ES-I3 (cell line): ENCODE data around the gene CYP1A2.

Experiments
- H3K36me3 ChIP-seq: 2 replicates; pipeline ENCODE4 v1.6.1; 2013; ENCODE audit warnings: mild to moderate bottlenecking, low read length, control low read depth, moderate library complexity; ENCODE audit not compliant: insufficient read depth
- H3K4me1 ChIP-seq: 2 replicates; pipeline ENCODE4 v1.6.1; 2013; ENCODE audit warnings: mild to moderate bottlenecking, control low read depth, low read length; ENCODE audit not compliant: insufficient read depth
- H3K9ac ChIP-seq: 2 replicates; pipeline ENCODE4 v1.6.1; 2013; ENCODE audit warnings: low read depth, mild to moderate bottlenecking, low read length, moderate library complexity
- H3K9me3 ChIP-seq: 2 replicates; pipeline ENCODE4 v1.6.1; 2013; ENCODE audit warnings: mild to moderate bottlenecking, low read length, moderate library complexity; ENCODE audit not compliant: control insufficient read depth, insufficient read depth

CYP1A2 gene

DNA sequence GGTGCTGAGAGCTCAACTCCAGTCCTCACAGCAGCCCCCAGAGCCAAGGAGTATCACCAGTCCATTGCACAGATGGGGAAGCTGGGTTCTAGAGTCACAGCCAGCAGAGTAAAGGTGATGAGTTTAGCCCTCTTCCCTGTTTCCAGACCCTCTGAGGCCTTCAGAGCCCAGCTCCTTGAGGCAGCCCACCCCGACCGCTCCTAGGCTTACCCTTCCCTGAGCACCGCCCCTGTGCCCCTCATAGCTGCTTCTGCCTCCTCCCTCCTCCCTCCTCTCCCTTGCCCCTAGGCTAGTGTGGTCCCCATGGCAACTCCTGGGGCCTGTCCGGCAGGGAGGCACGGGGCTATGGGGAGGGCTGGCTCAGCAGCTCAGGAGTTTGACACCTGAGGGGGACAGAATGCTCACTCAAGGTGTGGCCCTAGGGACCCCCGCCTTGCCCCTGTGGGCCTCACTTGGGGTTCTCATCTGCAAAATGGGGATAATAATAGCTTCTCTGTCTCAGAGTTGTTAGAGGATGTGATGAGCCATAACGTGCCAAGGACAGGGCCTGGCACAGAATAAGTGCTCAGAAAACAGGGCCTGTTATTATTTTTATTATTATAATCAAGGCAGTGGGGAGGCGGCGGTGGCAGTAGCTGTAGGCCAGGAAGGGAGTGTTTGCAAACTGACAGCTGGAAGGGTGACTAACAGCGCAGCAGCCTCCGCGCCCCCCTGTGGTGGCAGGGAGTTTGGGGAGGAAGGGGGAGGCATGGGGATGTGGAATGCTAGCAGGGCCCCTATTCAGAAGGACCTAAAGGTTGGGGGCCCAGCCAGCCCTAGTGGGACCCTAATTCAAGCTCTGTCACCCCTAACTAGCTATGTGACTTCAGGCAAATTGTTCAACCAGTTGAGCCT lies 44.7 kb downstream of the CYP1A2 start:
- no peaks in the 10 kb centered on the region for H3K9me3 ChIP-seq
- no peak overlapping the region for H3K9ac ChIP-seq
- no peaks in the 10 kb centered on the region for H3K36me3 ChIP-seq
- H3K4me1 ChIP-seq: peaks cover 24% of the 10 kb centered on the region

DNA sequence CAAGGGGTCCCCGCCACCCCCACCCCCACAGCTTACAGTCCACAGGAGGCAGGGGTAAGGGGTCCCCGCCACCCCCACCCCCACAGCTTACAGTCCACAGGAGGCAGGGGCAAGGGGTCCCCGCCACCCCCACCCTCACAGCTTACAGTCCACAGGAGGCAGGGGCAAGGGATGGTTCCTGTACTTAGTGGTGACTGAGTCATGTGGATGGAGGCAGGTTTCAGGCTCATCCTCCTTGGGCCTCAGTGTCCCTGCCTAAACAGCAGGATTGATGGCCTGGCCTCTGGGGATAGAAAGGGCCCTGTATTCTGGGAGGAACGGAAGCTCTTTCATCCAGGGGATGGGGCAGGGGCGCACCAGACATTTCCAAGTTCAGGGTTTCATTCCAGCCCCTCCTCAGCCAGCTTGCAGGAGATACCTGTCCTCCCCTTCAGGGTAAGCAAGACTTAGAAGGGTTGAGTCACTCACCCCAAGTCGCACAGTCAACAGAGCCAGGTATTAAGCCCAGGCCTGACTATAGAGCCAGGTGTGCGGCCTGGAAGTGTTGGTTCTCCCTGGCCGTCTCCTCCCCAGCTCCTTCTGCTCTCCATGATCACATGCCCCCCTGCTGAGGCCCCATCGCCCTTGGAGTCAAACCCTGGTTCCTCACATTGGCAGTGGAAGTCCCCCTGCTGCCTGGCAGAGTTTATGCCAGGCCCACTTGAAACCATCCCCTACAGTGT lies 45.8 kb downstream of the CYP1A2 start:
- Histone ChIP-seq H3K9me3 (no peaks in the 10 kb centered on the region), H3K36me3 (no peaks in the 10 kb centered on the region), H3K4me1 (peaks cover 13% of the 10 kb centered on the region; the same call in 1 of the 2 replicates), H3K9ac (no peak overlapping the region)

- H3K4me1 ChIP-seq: peaks cover 12% of the 10 kb centered on the region; the same call in 1 of the 2 replicates
- H3K9ac ChIP-seq: no peak overlapping the region
- no peaks in the 10 kb centered on the region for H3K9me3 ChIP-seq
- H3K36me3 ChIP-seq: no peaks in the 10 kb centered on the region
These were observed 46.3 kb downstream of the CYP1A2 start for GRCh38 chr15:74794970-74795349.

DNA sequence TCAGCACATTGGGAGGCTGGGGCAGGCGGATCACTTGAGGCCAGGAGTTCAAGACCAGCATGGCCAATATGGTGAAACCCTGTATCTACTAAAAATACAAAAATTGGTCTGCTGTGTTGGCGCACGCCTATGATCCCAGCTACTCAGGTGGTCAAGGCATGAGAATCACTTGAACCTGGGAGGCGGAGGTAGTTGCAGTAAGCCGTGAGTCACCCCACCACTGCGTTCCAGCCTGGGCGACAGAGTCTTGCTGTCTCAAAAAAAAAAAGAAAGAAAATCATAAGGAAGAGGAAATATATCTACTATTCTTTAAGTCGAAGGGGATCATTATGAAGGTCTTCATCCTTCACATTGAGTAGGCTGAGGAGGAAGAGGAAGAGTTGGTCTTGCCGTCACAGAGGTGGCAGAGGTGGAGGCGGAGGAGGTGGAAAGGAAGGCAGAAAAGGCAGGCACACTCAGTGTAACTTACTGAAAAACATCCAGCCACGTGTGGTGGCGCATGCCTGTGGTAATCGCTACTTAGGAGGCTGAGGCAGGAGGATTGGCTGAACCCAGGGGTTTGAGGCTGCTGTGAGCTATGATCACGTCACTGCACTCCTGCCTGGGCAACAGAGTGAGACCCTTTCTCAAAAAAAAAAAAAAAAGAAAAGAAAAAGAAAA lies 47.5 kb downstream of the CYP1A2 start:
- H3K9ac ChIP-seq: no peak overlapping the region
- no peaks in the 10 kb centered on the region for H3K36me3 ChIP-seq
- H3K4me1 ChIP-seq: peaks cover 13% of the 10 kb centered on the region; the same call in 1 of the 2 replicates
- H3K9me3 ChIP-seq: no peaks in the 10 kb centered on the region

- no peaks in the 10 kb centered on the region for H3K36me3 ChIP-seq
- H3K9ac ChIP-seq: no peak overlapping the region
- no peaks in the 10 kb centered on the region for H3K9me3 ChIP-seq
- peaks cover 5% of the 10 kb centered on the region; the same call in 1 of the 2 replicates for H3K4me1 ChIP-seq
These were observed 50.0 kb downstream of the CYP1A2 start for GRCh38 chr15:74798388-74799254.

GRCh38 chr15:74799255-74799855 lies 50.7 kb downstream of the CYP1A2 start:
- H3K9ac ChIP-seq: no peak overlapping the region
- peaks cover 5% of the 10 kb centered on the region; the same call in 1 of the 2 replicates for H3K4me1 ChIP-seq
- peaks cover 5% of the 10 kb centered on the region; the same call in 1 of the 2 replicates for H3K36me3 ChIP-seq
- no peaks in the 10 kb centered on the region for H3K9me3 ChIP-seq

DNA sequence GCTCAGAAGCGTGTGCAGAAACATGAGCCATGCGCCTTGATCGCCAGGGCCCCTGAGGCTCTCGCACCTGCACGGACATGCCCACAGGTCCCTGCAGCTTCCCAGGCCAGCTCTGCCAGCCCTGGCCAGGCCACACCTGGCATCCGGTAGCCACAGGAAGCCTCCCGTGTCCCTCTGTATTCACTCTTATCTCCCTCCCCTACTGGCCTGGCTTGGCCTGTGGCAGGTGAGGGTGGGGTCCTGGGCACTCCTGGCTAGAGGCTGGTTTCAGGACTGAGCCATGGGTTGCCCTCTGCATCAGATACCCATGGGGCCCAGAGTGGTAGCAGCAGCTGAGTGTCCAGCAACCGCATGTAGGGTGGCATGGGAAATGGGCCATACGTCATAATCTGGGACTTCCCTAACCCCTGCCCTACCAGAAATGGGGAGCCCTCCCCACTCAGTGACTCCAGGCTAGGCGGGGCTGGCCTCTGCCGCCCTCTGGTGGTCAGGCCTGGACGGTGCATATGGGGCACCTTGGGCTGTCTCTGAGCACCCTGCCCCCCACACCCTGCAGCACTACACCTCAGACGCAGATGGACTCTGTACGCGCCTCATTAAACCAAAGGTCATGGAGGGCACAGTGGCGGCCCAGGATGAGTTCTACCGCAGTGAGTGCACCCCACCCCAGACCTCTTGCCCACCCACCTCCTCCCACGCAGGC lies 51.4 kb downstream of the CYP1A2 start:
- Histone ChIP-seq H3K36me3 (peaks cover 5% of the 10 kb centered on the region; the same call in 1 of the 2 replicates), H3K4me1 (peaks cover 5% of the 10 kb centered on the region; the same call in 1 of the 2 replicates), H3K9ac (no peak overlapping the region), H3K9me3 (no peaks in the 10 kb centered on the region)

DNA sequence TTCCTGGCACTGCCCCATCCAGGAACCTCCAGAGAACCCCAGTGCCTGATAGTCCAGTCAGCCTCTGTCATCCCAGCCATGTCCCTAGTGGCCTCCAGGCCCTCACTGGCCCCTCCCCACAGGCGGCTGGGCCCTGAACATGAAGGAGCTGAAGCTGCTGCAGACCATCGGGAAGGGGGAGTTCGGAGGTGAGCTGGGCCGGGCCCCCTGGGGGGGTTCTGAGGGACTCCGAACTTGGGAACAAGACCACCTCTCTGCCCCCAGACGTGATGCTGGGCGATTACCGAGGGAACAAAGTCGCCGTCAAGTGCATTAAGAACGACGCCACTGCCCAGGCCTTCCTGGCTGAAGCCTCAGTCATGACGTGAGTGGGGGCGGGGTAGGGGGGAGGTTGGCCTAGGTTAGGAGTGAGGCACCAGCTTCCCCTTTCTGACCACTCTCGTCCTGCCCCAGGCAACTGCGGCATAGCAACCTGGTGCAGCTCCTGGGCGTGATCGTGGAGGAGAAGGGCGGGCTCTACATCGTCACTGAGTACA lies 52.0 kb downstream of the CYP1A2 start:
- Histone ChIP-seq H3K36me3 (peaks cover 5% of the 10 kb centered on the region; the same call in 1 of the 2 replicates), H3K9ac (no peak overlapping the region), H3K4me1 (peaks cover 5% of the 10 kb centered on the region; the same call in 1 of the 2 replicates), H3K9me3 (no peaks in the 10 kb centered on the region)

DNA sequence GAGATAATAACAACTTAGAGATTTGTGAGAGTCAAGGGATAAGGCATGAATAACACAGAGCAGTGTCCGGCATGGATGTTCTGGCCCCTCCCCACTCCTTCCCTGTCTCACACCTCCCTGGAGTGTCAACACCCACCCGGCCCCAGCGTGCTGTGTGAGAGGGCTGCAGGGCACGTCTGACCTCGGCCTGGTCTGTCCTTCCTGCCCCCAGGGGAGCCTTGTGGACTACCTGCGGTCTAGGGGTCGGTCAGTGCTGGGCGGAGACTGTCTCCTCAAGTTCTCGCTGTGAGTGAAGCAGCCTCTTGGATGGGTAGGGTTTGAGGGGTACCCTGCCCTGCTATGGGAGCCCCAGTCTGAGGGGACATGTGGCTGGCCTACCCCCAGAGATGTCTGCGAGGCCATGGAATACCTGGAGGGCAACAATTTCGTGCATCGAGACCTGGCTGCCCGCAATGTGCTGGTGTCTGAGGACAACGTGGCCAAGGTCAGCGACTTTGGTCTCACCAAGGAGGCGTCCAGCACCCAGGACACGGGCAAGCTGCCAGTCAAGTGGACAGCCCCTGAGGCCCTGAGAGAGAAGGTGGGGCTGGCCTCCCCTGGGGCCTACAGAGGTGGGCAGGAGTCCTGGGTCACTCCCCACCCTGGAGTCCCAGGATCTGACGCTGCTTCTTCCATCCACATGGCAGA lies 52.8 kb downstream of the CYP1A2 start:
- H3K9ac ChIP-seq: no peak overlapping the region
- H3K9me3 ChIP-seq: no peaks in the 10 kb centered on the region
- H3K36me3 ChIP-seq: peaks cover 5% of the 10 kb centered on the region; the same call in 1 of the 2 replicates
- H3K4me1 ChIP-seq: peaks cover 5% of the 10 kb centered on the region; the same call in 1 of the 2 replicates

DNA sequence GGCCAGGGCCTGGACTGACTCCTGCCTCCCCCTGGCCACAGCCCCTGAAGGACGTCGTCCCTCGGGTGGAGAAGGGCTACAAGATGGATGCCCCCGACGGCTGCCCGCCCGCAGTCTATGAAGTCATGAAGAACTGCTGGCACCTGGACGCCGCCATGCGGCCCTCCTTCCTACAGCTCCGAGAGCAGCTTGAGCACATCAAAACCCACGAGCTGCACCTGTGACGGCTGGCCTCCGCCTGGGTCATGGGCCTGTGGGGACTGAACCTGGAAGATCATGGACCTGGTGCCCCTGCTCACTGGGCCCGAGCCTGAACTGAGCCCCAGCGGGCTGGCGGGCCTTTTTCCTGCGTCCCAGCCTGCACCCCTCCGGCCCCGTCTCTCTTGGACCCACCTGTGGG lies 53.6 kb downstream of the CYP1A2 start:
- Histone ChIP-seq H3K4me1 (peaks cover 5% of the 10 kb centered on the region; the same call in 1 of the 2 replicates), H3K36me3 (peaks cover 5% of the 10 kb centered on the region; the same call in 1 of the 2 replicates), H3K9ac (no peak overlapping the region), H3K9me3 (no peaks in the 10 kb centered on the region)

DNA sequence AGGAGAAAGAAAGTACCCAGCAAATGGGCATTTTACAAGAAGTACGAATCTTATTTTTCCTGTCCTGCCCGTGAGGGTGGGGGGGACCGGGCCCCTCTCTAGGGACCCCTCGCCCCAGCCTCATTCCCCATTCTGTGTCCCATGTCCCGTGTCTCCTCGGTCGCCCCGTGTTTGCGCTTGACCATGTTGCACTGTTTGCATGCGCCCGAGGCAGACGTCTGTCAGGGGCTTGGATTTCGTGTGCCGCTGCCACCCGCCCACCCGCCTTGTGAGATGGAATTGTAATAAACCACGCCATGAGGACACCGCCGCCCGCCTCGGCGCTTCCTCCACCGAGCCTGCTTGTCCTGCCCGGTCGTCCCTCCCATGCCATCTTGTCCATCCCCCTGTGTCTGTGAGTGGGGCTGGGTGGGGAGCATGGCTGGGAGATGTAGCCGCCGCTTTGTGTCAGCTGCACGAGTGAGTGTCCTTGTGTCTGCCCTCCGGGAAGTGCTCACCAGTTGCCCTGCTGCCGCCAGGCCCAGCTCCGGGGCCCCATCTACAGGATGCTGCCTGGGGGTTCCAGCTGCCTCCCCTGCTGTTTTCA lies 54.3 kb downstream of the CYP1A2 start:
- Histone ChIP-seq H3K4me1 (peaks cover 5% of the 10 kb centered on the region; the same call in 1 of the 2 replicates), H3K9ac (no peak overlapping the region), H3K9me3 (no peaks in the 10 kb centered on the region), H3K36me3 (peaks cover 5% of the 10 kb centered on the region; the same call in 1 of the 2 replicates)

GRCh38 chr15:74804935-74805334 lies 56.3 kb downstream of the CYP1A2 start:
- Histone ChIP-seq H3K9ac (no peak overlapping the region), H3K4me1 (peaks cover 6% of the 10 kb centered on the region; the same call in 1 of the 2 replicates), H3K9me3 (no peaks in the 10 kb centered on the region), H3K36me3 (peaks cover 5% of the 10 kb centered on the region; the same call in 1 of the 2 replicates)
